ENCODE data around the gene CAMTA1. TPM values are rescaled to one million over a fixed set of nuclear protein-coding genes. Genes with fewer than 3 reads are reported as not detected.

CAMTA1 gene
- total RNA-seq, 1 experiment from 2014 or later: 69.5 TPM

DNA sequence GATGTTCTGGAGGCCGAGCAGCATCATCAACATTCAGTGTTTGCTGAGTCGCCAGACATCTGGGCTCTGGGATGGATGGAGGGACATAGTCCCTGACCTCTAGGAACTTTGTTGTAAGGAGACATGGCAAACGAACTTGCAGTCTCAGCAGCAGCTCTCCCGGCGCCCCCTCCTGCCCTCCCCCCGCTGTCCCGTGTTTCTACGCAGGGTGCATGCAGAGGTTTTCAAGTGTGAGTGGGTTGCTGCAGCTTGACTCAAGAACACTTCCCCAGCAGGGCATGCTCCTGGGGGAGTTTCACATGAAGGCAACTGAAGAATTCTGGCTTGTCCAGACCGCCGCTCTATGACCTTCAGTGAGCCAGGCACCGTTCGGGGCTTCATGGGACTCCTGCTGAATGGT lies 121.9 kb downstream of the CAMTA1 start:
- ChIA-PET POLR2A (no interaction called here), RAD21 (ENCODE audit: low non-redundant PET in 1 of 2, low total read pairs in 2 of 2, uncharacterized antibody in 2 of 2, unreplicated experiment in 2 of 2) (no interaction called here), CTCF (no interaction called here)
- H3K27me3 ChIP-seq (ENCODE audit: insufficient read depth, low read length): no peaks in the 10 kb centered on the region
- no peak overlapping the region for H3K4me2 ChIP-seq (ENCODE audit: low read length)
- TF ChIP-seq EZH2 (IDR thresholded peaks at IDR 0.05): no peak
- no peak for TF ChIP-seq JUND (IDR thresholded peaks at IDR 0.05)
- TF ChIP-seq SP1 (IDR thresholded peaks at IDR 0.05; ENCODE audit: low read depth): no peak
- TF ChIP-seq ELF1 (IDR thresholded peaks at IDR 0.05; ENCODE audit: borderline replicate concordance, low read depth): no peak
- TF ChIP-seq ZBTB33 (IDR thresholded peaks at IDR 0.05; ENCODE audit: extremely low read depth, insufficient replicate concordance, low read length): no peak
- TF ChIP-seq REST (IDR thresholded peaks at IDR 0.05; ENCODE audit: low read depth): no peak
- no peak for TF ChIP-seq RAD21 (IDR thresholded peaks at IDR 0.05; ENCODE audit: low read depth)
- TF ChIP-seq YY1 (IDR thresholded peaks at IDR 0.05; ENCODE audit: extremely low read depth, insufficient replicate concordance, low read depth, low read length): no peak
- TF ChIP-seq, protein P1, sequence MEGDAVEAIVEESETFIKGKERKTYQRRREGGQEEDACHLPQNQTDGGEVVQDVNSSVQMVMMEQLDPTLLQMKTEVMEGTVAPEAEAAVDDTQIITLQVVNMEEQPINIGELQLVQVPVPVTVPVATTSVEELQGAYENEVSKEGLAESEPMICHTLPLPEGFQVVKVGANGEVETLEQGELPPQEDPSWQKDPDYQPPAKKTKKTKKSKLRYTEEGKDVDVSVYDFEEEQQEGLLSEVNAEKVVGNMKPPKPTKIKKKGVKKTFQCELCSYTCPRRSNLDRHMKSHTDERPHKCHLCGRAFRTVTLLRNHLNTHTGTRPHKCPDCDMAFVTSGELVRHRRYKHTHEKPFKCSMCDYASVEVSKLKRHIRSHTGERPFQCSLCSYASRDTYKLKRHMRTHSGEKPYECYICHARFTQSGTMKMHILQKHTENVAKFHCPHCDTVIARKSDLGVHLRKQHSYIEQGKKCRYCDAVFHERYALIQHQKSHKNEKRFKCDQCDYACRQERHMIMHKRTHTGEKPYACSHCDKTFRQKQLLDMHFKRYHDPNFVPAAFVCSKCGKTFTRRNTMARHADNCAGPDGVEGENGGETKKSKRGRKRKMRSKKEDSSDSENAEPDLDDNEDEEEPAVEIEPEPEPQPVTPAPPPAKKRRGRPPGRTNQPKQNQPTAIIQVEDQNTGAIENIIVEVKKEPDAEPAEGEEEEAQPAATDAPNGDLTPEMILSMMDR (IDR thresholded peaks at IDR 0.05 in 2 of 3, conservative IDR thresholded peaks at IDR 0.05 in 1 of 3; ENCODE audit: borderline replicate concordance in 1 of 3, insufficient read depth in 1 of 3, low read depth in 2 of 3, low read length in 2 of 3): no peak
- no peak for TF ChIP-seq ZFX (IDR thresholded peaks at IDR 0.05)
- no peak for TF ChIP-seq POLR2A (IDR thresholded peaks at IDR 0.05; ENCODE audit: borderline replicate concordance, extremely low read depth, insufficient read depth, insufficient read length)
- TF ChIP-seq SIN3A (IDR thresholded peaks at IDR 0.05; ENCODE audit: low read depth): no peak
- TF ChIP-seq POLR2AphosphoS5 (IDR thresholded peaks at IDR 0.05; ENCODE audit: low read depth, low read length): no peak
- H3K4me3 ChIP-seq (replicated peaks in 1 of 2; ENCODE audit: low read depth in 1 of 2, low read length in 2 of 2): no peak overlapping the region
- H3K9me3 ChIP-seq (ENCODE audit: control insufficient read depth in 1 of 2, insufficient read depth in 1 of 2, low read depth in 1 of 2, low read length in 2 of 2): no peaks in the 10 kb centered on the region
- no peaks in the 10 kb centered on the region for H3K4me1 ChIP-seq (ENCODE audit: control insufficient read depth in 1 of 2, insufficient read depth in 2 of 2, low read length in 2 of 2)
- ATAC-seq (no peak), DNase-seq (ENCODE audit: low read depth, low spot score) (no peak)
- H4K20me1 ChIP-seq (ENCODE audit: insufficient read depth): no peaks in the 10 kb centered on the region
- BruUV-seq (replicated peaks): no TSS peak
- H3K9ac ChIP-seq (ENCODE audit: low read length): no peak overlapping the region
- H3K9me2 ChIP-seq (ENCODE audit: insufficient read depth): no peaks in the 10 kb centered on the region
- no peaks in the 10 kb centered on the region for H3K36me3 ChIP-seq (ENCODE audit: control insufficient read depth in 1 of 2, insufficient read depth in 2 of 2, low read length in 2 of 2)
- no peak overlapping the region for H3K27ac ChIP-seq (ENCODE audit: low read depth, low read length)
- no peaks in the 10 kb centered on the region for H3K79me2 ChIP-seq (ENCODE audit: insufficient read depth, low read length)
- intact Hi-C loops (cut with micrococcal nuclease): no loop called here
- H2AFZ ChIP-seq (ENCODE audit: low read depth, low read length, poor library complexity, severe bottlenecking): no peak overlapping the region

Data from HCT116 (cell line).